ENCODE measurements around the gene CAPN10. TPM values are rescaled to one million over a fixed set of nuclear protein-coding genes. Genes with fewer than 3 reads are reported as not detected.
"Not testable (repeated sequence)": the region's sequence is repeated elsewhere in the genome, so short reads cannot be mapped to it uniquely, and the experiment has no call there.

The CAPN10 gene
- total RNA-seq, 8 experiments from 2014 or later, result 13.9 to 35.9 (median 23.9) TPM

- no peak overlapping the region for H3K4me3 ChIP-seq
- in situ Hi-C loops (cut with MboI; ENCODE audit: low pct_unique_long_range_greater_than_20kb in 2 of 9, low sequenced_read_pairs in 9 of 9, unreplicated experiment in 9 of 9), result no loop called here
- ATAC-seq (replicated peaks in 6 of 8), result no peak
- H3K27ac ChIP-seq, result no peak overlapping the region
- H3K4me1 ChIP-seq (replicated peaks in 1 of 2), result peaks cover 0 to 7% of the 10 kb centered on the region in 2 donors
- 50 to 90% (median 80%) methylated on average over 1 to 5 of the region's 12 CpGs; no CpG with 5 or more reads in 4 of the 10 experiments for WGBS, 10 experiments
These were observed 19.6 kb downstream of the CAPN10 start for GRCh38 chr2:240605867-240606743.

- no peaks in the 10 kb centered on the region for H3K4me1 ChIP-seq (replicated peaks in 1 of 2)
- H3K4me3 ChIP-seq, result no peak overlapping the region
- in situ Hi-C loops (cut with MboI; ENCODE audit: low pct_unique_long_range_greater_than_20kb in 2 of 9, low sequenced_read_pairs in 9 of 9, unreplicated experiment in 9 of 9), result no loop called here
- 80 to 100% (median 91%) methylated on average over 1 to 6 of the region's 10 CpGs; no CpG with 5 or more reads in 1 of the 10 experiments for WGBS, 10 experiments
- no peak overlapping the region for H3K27ac ChIP-seq
- no peak for ATAC-seq (replicated peaks in 6 of 8)
These were observed 25.2 kb downstream of the CAPN10 start for GRCh38 chr2:240611601-240612210.

DNA sequence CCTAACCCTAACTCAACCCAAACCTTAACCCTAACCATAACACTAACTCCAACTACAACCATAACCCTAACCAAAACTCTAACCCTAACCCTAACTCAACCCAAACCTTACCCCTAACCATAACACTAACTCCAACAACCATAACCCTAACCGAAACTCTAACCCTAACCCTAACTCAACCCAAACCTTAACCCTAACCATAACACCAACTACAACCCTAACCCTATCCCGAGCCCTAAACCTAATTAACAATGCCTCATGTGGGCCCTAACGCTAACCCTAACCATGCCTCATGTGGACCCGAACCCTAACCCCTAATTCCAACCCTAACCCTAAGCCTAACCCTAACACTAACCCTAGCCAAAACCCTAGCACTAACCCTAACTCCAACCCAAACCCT is 27.2 kb downstream of the CAPN10 start:
- no peak for ATAC-seq (replicated peaks in 6 of 8)
- Histone ChIP-seq H3K27ac (no peak overlapping the region), H3K4me3 (no peak overlapping the region), H3K4me1 (replicated peaks in 1 of 2) (no peaks in the 10 kb centered on the region)
- in situ Hi-C loops (cut with MboI; ENCODE audit: low pct_unique_long_range_greater_than_20kb in 2 of 9, low sequenced_read_pairs in 9 of 9, unreplicated experiment in 9 of 9), result no loop called here
- 49 to 88% (median 77%) methylated on average over 2 to 4 of the region's 4 CpGs; no CpG with 5 or more reads in 3 of the 10 experiments for WGBS, 10 experiments

DNA sequence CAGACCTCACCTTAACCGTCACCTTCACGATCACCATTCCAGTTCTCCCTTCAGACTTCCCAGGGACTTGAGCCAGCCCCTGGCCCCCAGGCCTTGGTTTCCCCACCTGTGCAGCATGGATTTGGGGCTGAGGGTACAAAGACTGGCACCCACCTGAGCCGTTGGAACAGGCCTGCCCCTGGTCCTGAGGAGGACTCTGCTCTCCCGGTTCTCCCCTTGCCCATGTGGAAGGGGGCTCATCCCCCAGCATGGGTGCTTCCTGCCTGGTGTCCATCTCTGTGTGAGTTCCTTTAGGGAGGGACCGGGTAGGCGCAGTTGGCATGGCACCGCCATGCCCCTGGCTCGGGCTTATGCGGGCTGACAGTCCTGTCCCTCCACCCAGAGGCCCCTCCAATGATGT is 27.9 kb downstream of the CAPN10 start:
- Histone ChIP-seq H3K4me1 (replicated peaks in 1 of 2) (no peaks in the 10 kb centered on the region), H3K4me3 (no peak overlapping the region), H3K27ac (no peak overlapping the region)
- in situ Hi-C loops (cut with MboI; ENCODE audit: low pct_unique_long_range_greater_than_20kb in 2 of 9, low sequenced_read_pairs in 9 of 9, unreplicated experiment in 9 of 9), result no loop called here
- WGBS, 10 experiments, result 79 to 100% (median 89%) methylated on average over 1 to 6 of the region's 9 CpGs; no CpG with 5 or more reads in 4 of the 10 experiments
- ATAC-seq (replicated peaks in 6 of 8), result no peak

GRCh38 chr2:240615396-240615795 is 28.9 kb downstream of the CAPN10 start:
- no peaks in the 10 kb centered on the region for H3K4me1 ChIP-seq (replicated peaks in 1 of 2)
- in situ Hi-C loops (cut with MboI; ENCODE audit: low pct_unique_long_range_greater_than_20kb in 2 of 9, low sequenced_read_pairs in 9 of 9, unreplicated experiment in 9 of 9), result no loop called here
- WGBS, 10 experiments, result 0 to 100% (median 20%) methylated on average over 1 to 2 of the region's 2 CpGs; no CpG with 5 or more reads in 5 of the 10 experiments
- ATAC-seq (replicated peaks in 6 of 8), result no peak
- no peak overlapping the region for H3K4me3 ChIP-seq
- H3K27ac ChIP-seq, result no peak overlapping the region

- in situ Hi-C loops (cut with MboI; ENCODE audit: low pct_unique_long_range_greater_than_20kb in 2 of 9, low sequenced_read_pairs in 9 of 9, unreplicated experiment in 9 of 9), result no loop called here
- Histone ChIP-seq H3K27ac (no peak overlapping the region), H3K4me3 (no peak overlapping the region), H3K4me1 (replicated peaks in 1 of 2) (no peaks in the 10 kb centered on the region)
- ATAC-seq (replicated peaks in 6 of 8), result no peak
- 40 to 81% (median 55%) methylated on average over 1 to 16 of the region's 20 CpGs; no CpG with 5 or more reads in 1 of the 10 experiments for WGBS, 10 experiments
These were observed 29.4 kb downstream of the CAPN10 start for GRCh38 chr2:240615820-240616547.

GRCh38 chr2:240616860-240617666 is 30.5 kb downstream of the CAPN10 start:
- not testable (repeated sequence) for ATAC-seq (replicated peaks in 6 of 8)
- WGBS, 10 experiments, result 29 to 100% (median 51%) methylated on average over 1 to 2 of the region's 5 CpGs; no CpG with 5 or more reads in 6 of the 10 experiments

GRCh38 chr2:240618776-240619175 is 32.2 kb downstream of the CAPN10 start:
- WGBS, 10 experiments, result 26 to 100% (median 76%) methylated on average over 1 to 5 of the region's 6 CpGs; no CpG with 5 or more reads in 2 of the 10 experiments
- Histone ChIP-seq H3K27ac (no peak overlapping the region), H3K4me1 (replicated peaks in 1 of 2) (no peaks in the 10 kb centered on the region), H3K4me3 (no peak overlapping the region)
- no peak for ATAC-seq (replicated peaks in 6 of 8)
- in situ Hi-C loops (cut with MboI; ENCODE audit: low pct_unique_long_range_greater_than_20kb in 2 of 9, low sequenced_read_pairs in 9 of 9, unreplicated experiment in 9 of 9), result no loop called here

More at GRCh38 chr2:240616860-240617666, 30.5 kb downstream of the CAPN10 start:
- H3K27ac ChIP-seq; in situ Hi-C loops (cut with MboI; ENCODE audit: low pct_unique_long_range_greater_than_20kb in 2 of 9, low sequenced_read_pairs in 9 of 9, unreplicated experiment in 9 of 9); H3K4me3 ChIP-seq; H3K4me1 ChIP-seq (replicated peaks in 1 of 2): not testable (repeated sequence)

- no peak overlapping the region for H3K27ac ChIP-seq
- in situ Hi-C loops (cut with MboI; ENCODE audit: low pct_unique_long_range_greater_than_20kb in 2 of 9, low sequenced_read_pairs in 9 of 9, unreplicated experiment in 9 of 9), result no loop called here
- no peaks in the 10 kb centered on the region for H3K4me1 ChIP-seq (replicated peaks in 1 of 2)
- peak in 2 of 8 experiments; percentile 43 to 78 for ATAC-seq (replicated peaks in 6 of 8)
- no peak overlapping the region for H3K4me3 ChIP-seq
- WGBS, 10 experiments, result 0 to 100% (median 86%) methylated on average over 1 to 5 of the region's 19 CpGs; no CpG with 5 or more reads in 5 of the 10 experiments
These were observed 33.1 kb downstream of the CAPN10 start for GRCh38 chr2:240619506-240620148.

DNA sequence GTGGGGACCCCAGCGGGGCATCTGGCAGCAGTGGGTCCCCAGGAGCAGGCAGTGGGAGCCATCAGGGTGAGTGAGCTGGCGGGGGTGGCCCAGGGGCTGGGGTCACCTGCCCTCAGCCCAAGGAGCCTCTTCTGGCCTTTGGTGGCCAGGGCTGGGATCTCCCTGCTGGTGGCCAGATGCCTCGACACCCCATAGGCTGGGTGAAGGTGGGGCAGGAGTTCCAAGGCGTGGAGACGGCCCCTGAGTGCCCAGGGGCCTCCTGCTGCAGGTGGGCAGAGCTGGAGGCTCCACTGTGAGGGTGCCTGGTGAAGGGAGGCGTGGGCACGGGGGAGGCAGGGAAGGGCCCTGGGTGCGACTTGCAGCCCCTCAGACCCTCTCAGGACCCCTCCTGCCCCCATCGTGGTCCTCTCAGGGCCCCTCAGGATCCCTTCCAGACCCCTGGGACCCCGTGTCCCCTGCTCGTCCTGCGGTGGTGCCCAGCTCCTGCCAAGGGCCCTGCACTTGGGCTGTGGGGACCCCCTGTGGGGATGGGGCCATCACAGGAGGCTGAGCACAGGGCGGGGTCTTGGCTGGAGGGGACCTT is 33.7 kb downstream of the CAPN10 start:
- H3K4me1 ChIP-seq (replicated peaks in 1 of 2), result peaks cover 0 to 5% of the 10 kb centered on the region in 2 donors
- no peak overlapping the region for H3K4me3 ChIP-seq
- in situ Hi-C loops (cut with MboI; ENCODE audit: low pct_unique_long_range_greater_than_20kb in 2 of 9, low sequenced_read_pairs in 9 of 9, unreplicated experiment in 9 of 9), result no loop called here
- 60 to 80% methylated on average over 1 of the region's 13 CpGs; no CpG with 5 or more reads in 8 of the 10 experiments for WGBS, 10 experiments
- no peak overlapping the region for H3K27ac ChIP-seq
- ATAC-seq (replicated peaks in 6 of 8), result no peak

- Histone ChIP-seq H3K27ac (no peak overlapping the region), H3K4me1 (replicated peaks in 1 of 2) (peaks cover 0 to 5% of the 10 kb centered on the region in 2 donors), H3K4me3 (no peak overlapping the region)
- no peak for ATAC-seq (replicated peaks in 6 of 8)
- in situ Hi-C loops (cut with MboI; ENCODE audit: low pct_unique_long_range_greater_than_20kb in 2 of 9, low sequenced_read_pairs in 9 of 9, unreplicated experiment in 9 of 9), result no loop called here
- WGBS, 10 experiments, result 68 to 100% (median 80%) methylated on average over 1 to 6 of the region's 7 CpGs; no CpG with 5 or more reads in 5 of the 10 experiments
These were observed 34.3 kb downstream of the CAPN10 start for GRCh38 chr2:240620859-240621258.

DNA sequence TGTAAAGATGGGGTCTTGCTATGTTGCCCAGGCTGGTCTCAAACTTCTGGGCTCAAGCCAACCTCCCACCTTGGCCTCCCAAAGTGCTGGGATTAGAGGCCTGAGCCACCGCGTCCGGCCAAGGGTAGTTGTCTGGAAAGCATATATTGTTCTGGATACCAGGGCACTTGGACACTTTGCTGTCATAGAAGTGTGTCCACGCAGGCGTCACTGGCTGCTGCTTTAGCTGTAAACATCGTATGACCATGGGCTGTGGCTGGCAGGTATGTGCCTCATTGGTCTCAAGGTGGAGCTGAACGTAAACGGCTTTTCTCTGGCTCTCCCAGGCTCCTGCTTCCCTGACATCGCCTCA is 35.5 kb downstream of the CAPN10 start:
- in situ Hi-C loops (cut with MboI; ENCODE audit: low pct_unique_long_range_greater_than_20kb in 2 of 9, low sequenced_read_pairs in 9 of 9, unreplicated experiment in 9 of 9), result no loop called here
- H3K4me3 ChIP-seq, result no peak overlapping the region
- 58 to 100% (median 92%) methylated on average over 1 to 9 of the region's 9 CpGs; no CpG with 5 or more reads in 3 of the 10 experiments for WGBS, 10 experiments
- H3K4me1 ChIP-seq (replicated peaks in 1 of 2), result peaks cover 0 to 7% of the 10 kb centered on the region in 2 donors
- no peak overlapping the region for H3K27ac ChIP-seq
- no peak for ATAC-seq (replicated peaks in 6 of 8)
